ENCODE measurements around the gene PCLAF. TPM values are rescaled to one million over a fixed set of nuclear protein-coding genes. Genes with fewer than 3 reads are reported as not detected.

PCLAF gene
- total and polyA plus RNA-seq, 2 of the 13 experiments (the other 11 are each of a cell fraction or from before 2014, with no cell fraction given) = 98.6 to 98.9 TPM

DNA sequence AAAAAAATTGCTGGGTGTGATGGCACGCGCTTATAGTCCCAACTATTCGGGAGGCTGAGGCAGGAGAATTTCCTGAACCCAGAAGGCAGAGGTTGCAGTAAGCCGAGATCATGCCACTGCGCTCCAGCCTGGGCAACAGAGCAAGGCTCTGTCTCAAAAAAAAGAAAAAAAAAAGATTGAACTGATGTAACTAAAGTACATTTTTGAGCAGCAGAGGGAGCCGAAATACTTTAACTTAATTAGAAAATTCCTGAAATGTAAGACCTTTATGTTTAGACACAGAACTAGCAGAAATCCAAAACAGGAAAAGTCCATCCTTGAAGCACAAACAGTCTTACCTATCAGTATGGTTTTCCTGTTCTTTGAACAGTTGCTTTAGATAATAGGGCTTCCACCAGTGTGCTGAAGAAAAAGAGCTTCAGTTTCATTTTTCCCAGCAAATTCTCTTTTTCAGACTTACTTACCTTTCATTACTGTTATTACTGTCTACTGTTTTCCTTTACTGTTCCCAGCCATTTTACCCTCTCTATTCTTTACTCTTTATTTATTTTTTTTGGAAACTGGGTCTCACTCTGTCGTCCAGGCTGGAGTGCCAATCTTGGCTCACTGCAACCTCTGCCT lies 45.7 kb upstream of the PCLAF start (continued):
- TF ChIP-seq PAX8 (CRISPR knock-in tag; IDR thresholded peaks at IDR 0.05; ENCODE audit: borderline replicate concordance) (no peak), SMAD1 (CRISPR knock-in tag; IDR thresholded peaks at IDR 0.05; ENCODE audit: borderline replicate concordance, low read depth) (no peak), POLR2G (IDR thresholded peaks at IDR 0.05; ENCODE audit: low read depth, low read length) (no peak)

DNA sequence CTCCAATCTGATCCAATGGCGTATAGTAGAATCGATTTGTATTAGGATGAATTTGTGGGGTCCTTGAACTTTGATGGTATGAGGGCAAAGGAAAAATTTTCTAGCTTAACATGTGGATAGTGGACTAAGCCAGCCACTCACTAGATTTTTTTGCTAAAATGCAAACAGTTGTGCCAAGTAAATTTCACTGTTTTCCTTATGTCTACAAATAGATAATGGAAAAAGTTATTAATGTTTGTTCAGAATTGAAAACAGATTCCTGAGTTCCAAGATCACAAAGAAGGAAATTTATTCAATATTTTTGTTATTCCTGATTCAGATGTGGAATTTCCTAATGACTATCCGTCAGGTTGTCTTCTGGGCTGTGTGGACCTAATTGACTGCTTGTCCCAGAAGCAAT lies 44.0 kb upstream of the PCLAF start:
- Histone ChIP-seq H2AFZ (ENCODE audit: low read length) (no peak overlapping the region), H3K9me3 (ENCODE audit: low read length) (no peaks in the 10 kb centered on the region), H3K27ac (ENCODE audit: extremely low read length, insufficient read depth, low read length) (no peak overlapping the region), H3K4me1 (ENCODE audit: insufficient read depth, low read length) (peaks cover 10% of the 10 kb centered on the region), H3K4me3 (replicated peaks in 1 of 3; ENCODE audit: insufficient read depth in 1 of 3, low read depth in 2 of 3, low read length in 3 of 3) (no peak overlapping the region), H3K9ac (ENCODE audit: insufficient read depth, low read depth, low read length) (no peak overlapping the region), H3K79me2 (ENCODE audit: insufficient read depth, low read length) (no peaks in the 10 kb centered on the region), H3K36me3 (replicated peaks in 1 of 2; ENCODE audit: control insufficient read depth in 1 of 2, insufficient read depth in 2 of 2, low read length in 2 of 2) (peaks cover 7 to 37% of the 10 kb centered on the region in 2 experiments; a peak in 4 of 5 replicates), H3K4me2 (ENCODE audit: low read depth, low read length) (no peak overlapping the region), H3K27me3 (ENCODE audit: control insufficient read depth in 1 of 2, insufficient read depth in 2 of 2, low read length in 2 of 2) (no peaks in the 10 kb centered on the region), H4K20me1 (ENCODE audit: insufficient read depth, low read length) (no peaks in the 10 kb centered on the region)
- no peak for FAIRE-seq
- POLR2A ChIA-PET = no interaction called here
- no TSS peak for BruUV-seq (replicated peaks)
- CTCF ChIA-PET (ENCODE audit: low intra/inter-chr PET ratio, low total read pairs) = no interaction called here
- no peak for DNase-seq (ENCODE audit: low spot score)
- no peak for ATAC-seq
- WGBS (ENCODE audit: low lambda C conversion rate) = 93% methylated on average over 3 of the region's 3 CpGs
- intact Hi-C loops (cut with micrococcal nuclease; ENCODE audit: unreplicated experiment) = loop anchor here (10.0 kb wide), 1 partner anchor 230 kb away; no protein-coding TSS in a partner anchor
- in situ Hi-C loops (cut with HindIII; ENCODE audit: extremely low pct_ligation_motif_present, low pct_unique_long_range_greater_than_20kb) = no loop called here
- no peak for TF ChIP-seq ZNF564 (CRISPR knock-in tag; IDR thresholded peaks at IDR 0.05)
- TF ChIP-seq TBX3 (IDR thresholded peaks at IDR 0.05; ENCODE audit: borderline replicate concordance) = no peak
- no peak for TF ChIP-seq KDM5B (CRISPR knock-in tag; IDR thresholded peaks at IDR 0.05; ENCODE audit: borderline replicate concordance)
- TF ChIP-seq, protein P1, sequence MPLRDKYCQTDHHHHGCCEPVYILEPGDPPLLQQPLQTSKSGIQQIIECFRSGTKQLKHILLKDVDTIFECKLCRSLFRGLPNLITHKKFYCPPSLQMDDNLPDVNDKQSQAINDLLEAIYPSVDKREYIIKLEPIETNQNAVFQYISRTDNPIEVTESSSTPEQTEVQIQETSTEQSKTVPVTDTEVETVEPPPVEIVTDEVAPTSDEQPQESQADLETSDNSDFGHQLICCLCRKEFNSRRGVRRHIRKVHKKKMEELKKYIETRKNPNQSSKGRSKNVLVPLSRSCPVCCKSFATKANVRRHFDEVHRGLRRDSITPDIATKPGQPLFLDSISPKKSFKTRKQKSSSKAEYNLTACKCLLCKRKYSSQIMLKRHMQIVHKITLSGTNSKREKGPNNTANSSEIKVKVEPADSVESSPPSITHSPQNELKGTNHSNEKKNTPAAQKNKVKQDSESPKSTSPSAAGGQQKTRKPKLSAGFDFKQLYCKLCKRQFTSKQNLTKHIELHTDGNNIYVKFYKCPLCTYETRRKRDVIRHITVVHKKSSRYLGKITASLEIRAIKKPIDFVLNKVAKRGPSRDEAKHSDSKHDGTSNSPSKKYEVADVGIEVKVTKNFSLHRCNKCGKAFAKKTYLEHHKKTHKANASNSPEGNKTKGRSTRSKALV (CRISPR knock-in tag; IDR thresholded peaks at IDR 0.05) = no peak
- TF ChIP-seq ZNF253 (CRISPR knock-in tag; IDR thresholded peaks at IDR 0.05; ENCODE audit: borderline replicate concordance) = no peak
- no peak for TF ChIP-seq SMAD9 (CRISPR knock-in tag; IDR thresholded peaks at IDR 0.05)
- TF ChIP-seq, protein P2, sequence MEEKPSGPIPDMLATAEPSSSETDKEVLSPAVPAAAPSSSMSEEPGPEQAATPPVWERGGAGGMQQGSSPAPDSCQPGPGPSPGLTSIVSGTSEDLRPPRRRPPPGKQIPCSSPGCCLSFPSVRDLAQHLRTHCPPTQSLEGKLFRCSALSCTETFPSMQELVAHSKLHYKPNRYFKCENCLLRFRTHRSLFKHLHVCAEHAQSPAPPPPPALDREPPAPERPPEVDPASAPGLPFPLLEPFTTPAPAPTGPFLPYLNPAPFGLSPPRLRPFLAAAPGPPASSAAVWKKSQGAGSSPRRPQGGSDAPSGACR (CRISPR knock-in tag; IDR thresholded peaks at IDR 0.05) = no peak
- no peak for TF ChIP-seq ZSCAN25 (CRISPR knock-in tag; IDR thresholded peaks at IDR 0.05)
- no peak for TF ChIP-seq HNRNPL (IDR thresholded peaks at IDR 0.05; ENCODE audit: low read depth, low read length)
- TF ChIP-seq, protein P3, sequence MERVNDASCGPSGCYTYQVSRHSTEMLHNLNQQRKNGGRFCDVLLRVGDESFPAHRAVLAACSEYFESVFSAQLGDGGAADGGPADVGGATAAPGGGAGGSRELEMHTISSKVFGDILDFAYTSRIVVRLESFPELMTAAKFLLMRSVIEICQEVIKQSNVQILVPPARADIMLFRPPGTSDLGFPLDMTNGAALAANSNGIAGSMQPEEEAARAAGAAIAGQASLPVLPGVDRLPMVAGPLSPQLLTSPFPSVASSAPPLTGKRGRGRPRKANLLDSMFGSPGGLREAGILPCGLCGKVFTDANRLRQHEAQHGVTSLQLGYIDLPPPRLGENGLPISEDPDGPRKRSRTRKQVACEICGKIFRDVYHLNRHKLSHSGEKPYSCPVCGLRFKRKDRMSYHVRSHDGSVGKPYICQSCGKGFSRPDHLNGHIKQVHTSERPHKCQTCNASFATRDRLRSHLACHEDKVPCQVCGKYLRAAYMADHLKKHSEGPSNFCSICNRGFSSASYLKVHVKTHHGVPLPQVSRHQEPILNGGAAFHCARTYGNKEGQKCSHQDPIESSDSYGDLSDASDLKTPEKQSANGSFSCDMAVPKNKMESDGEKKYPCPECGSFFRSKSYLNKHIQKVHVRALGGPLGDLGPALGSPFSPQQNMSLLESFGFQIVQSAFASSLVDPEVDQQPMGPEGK (CRISPR knock-in tag; IDR thresholded peaks at IDR 0.05) = no peak
- no peak for TF ChIP-seq PHF8 (CRISPR knock-in tag; IDR thresholded peaks at IDR 0.05)
- TF ChIP-seq, protein P4, sequence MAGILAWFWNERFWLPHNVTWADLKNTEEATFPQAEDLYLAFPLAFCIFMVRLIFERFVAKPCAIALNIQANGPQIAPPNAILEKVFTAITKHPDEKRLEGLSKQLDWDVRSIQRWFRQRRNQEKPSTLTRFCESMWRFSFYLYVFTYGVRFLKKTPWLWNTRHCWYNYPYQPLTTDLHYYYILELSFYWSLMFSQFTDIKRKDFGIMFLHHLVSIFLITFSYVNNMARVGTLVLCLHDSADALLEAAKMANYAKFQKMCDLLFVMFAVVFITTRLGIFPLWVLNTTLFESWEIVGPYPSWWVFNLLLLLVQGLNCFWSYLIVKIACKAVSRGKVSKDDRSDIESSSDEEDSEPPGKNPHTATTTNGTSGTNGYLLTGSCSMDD (CRISPR knock-in tag; IDR thresholded peaks at IDR 0.05) = no peak

Measured in HepG2 (cell line).